ENCODE results near the gene DDC. TPM values are rescaled to one million over a fixed set of nuclear protein-coding genes. Genes with fewer than 3 reads are reported as not detected.

The DDC gene
- total and polyA plus RNA-seq, 10 donors: 0.03 to 0.55 (median 0.29) TPM; not detected in 4

- H3K27ac ChIP-seq: no peak overlapping the region
- DNase-seq: no peak
- H3K9me3 ChIP-seq: no peaks in the 10 kb centered on the region
- H3K27me3 ChIP-seq (replicated peaks in 1 of 7): no peaks in the 10 kb centered on the region
- H3K4me1 ChIP-seq: no peaks in the 10 kb centered on the region
- no peak for TF ChIP-seq POLR2AphosphoS5 (IDR thresholded peaks at IDR 0.05)
- TF ChIP-seq CTCF (IDR thresholded peaks at IDR 0.05 in 8 of 11, conservative IDR thresholded peaks at IDR 0.05 in 3 of 11): no peak
- TF ChIP-seq POLR2A (IDR thresholded peaks at IDR 0.05): no peak
- H3K4me3 ChIP-seq: no peak overlapping the region
- H3K36me3 ChIP-seq: no peaks in the 10 kb centered on the region
- intact Hi-C loops (cut with DNase I; ENCODE audit: low total_unique reads): no loop called here
- WGBS, 5 donors: 72 to 83% (median 79%) methylated on average over 6 of the region's 6 CpGs
These were observed 20.2 kb downstream of the DDC start for GRCh38 chr7:50544992-50545391.

GRCh38 chr7:50543776-50544442, 21.3 kb downstream of the DDC start:
- intact Hi-C loops (cut with DNase I; ENCODE audit: low total_unique reads): no loop called here
- DNase-seq: no peak

GRCh38 chr7:50542132-50542531, 23.1 kb downstream of the DDC start:
- WGBS, 5 donors: 82 to 96% (median 92%) methylated on average over 11 of the region's 11 CpGs
- no peak overlapping the region for H3K4me3 ChIP-seq
- H3K27me3 ChIP-seq (replicated peaks in 1 of 7): no peaks in the 10 kb centered on the region
- H3K27ac ChIP-seq: no peak overlapping the region
- no peaks in the 10 kb centered on the region for H3K36me3 ChIP-seq
- H3K9me3 ChIP-seq: no peaks in the 10 kb centered on the region
- H3K4me1 ChIP-seq: no peaks in the 10 kb centered on the region
- TF ChIP-seq POLR2AphosphoS5 (IDR thresholded peaks at IDR 0.05) (no peak), CTCF (IDR thresholded peaks at IDR 0.05 in 8 of 11, conservative IDR thresholded peaks at IDR 0.05 in 3 of 11) (no peak), POLR2A (IDR thresholded peaks at IDR 0.05) (no peak)
- intact Hi-C loops (cut with DNase I; ENCODE audit: low total_unique reads): no loop called here
- DNase-seq: no peak

More at GRCh38 chr7:50543776-50544442, 21.3 kb downstream of the DDC start:
- TF ChIP-seq CTCF (IDR thresholded peaks at IDR 0.05 in 8 of 11, conservative IDR thresholded peaks at IDR 0.05 in 3 of 11): no peak
- no peak for TF ChIP-seq POLR2AphosphoS5 (IDR thresholded peaks at IDR 0.05)
- TF ChIP-seq POLR2A (IDR thresholded peaks at IDR 0.05): no peak
- Histone ChIP-seq H3K4me3 (no peak overlapping the region), H3K27me3 (replicated peaks in 1 of 7) (no peaks in the 10 kb centered on the region), H3K9me3 (no peaks in the 10 kb centered on the region), H3K4me1 (no peaks in the 10 kb centered on the region), H3K36me3 (no peaks in the 10 kb centered on the region), H3K27ac (no peak overlapping the region)
- WGBS, 5 donors: 89 to 94% (median 94%) methylated on average over 17 to 18 of the region's 18 CpGs

DNA sequence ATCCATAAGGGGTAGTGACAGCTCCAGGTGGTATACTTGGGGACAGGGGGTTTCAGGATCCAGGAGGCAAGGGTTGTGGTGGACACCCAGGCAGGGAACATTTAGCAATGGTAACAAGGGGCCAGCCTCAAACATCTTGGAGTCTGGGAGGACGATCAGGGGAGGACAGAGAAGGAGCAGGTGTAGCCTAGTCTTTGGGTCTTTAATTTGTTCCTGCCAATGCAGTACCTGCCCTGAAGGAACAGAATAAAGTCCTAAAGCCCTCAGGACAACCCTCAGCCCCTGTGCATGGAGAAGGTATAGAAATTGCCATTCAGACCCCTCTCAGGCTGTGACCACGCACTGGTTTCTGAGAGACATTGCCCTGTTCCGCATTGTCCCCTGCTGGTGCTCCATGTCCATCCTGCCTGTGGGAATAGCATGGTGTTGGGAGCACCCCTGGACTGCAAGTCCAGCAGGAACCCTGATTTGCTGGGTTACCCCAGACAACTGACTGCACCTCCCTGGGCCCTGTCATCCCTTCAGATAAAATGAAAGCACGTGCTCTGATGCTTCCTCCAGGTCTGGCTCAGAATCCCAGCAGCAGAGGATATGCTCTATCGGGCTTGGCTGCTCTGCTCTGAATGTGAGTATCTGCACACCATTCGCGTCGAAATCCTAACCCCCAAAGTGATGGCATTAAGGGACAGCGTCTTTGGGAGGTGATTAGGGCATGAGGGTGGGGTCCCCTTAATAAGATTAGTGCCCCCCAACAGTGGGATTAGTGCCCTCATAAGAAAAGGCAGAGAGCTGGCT, 24.2 kb downstream of the DDC start:
- H3K27ac ChIP-seq: no peak overlapping the region
- 84 to 95% (median 92%) methylated on average over 8 to 9 of the region's 9 CpGs for WGBS, 5 donors
- H3K36me3 ChIP-seq: no peaks in the 10 kb centered on the region
- intact Hi-C loops (cut with DNase I; ENCODE audit: low total_unique reads): no loop called here
- no peaks in the 10 kb centered on the region for H3K9me3 ChIP-seq
- no peak for DNase-seq
- H3K4me1 ChIP-seq: no peaks in the 10 kb centered on the region
- TF ChIP-seq POLR2AphosphoS5 (IDR thresholded peaks at IDR 0.05): no peak
- no peak for TF ChIP-seq CTCF (IDR thresholded peaks at IDR 0.05 in 8 of 11, conservative IDR thresholded peaks at IDR 0.05 in 3 of 11)
- no peak for TF ChIP-seq POLR2A (IDR thresholded peaks at IDR 0.05)
- no peak overlapping the region for H3K4me3 ChIP-seq
- no peaks in the 10 kb centered on the region for H3K27me3 ChIP-seq (replicated peaks in 1 of 7)
